PC-3 (cell line): Measurements from ENCODE around the gene TMC1. TPM values are rescaled to one million over a fixed set of nuclear protein-coding genes. Genes with fewer than 3 reads are reported as not detected.

Experiments
- ATAC-seq: fragments of 200-7000 bp; cut with Tn5 transposase; 2 replicates; pipeline ENCODE4 v1.9.1; 2020; ENCODE audit warnings: mild to moderate bottlenecking, moderate library complexity
- BruUV-seq: library from RNA; stranded (reverse); fragments of 400-500 nt; replicated peaks from 2 replicates; lab custom pipeline; 2021; lab: Mats Ljungman, UMichigan
- CTCF ChIA-PET: fragments of 300-600 bp; sonication (Branson Sonifier 250); formaldehyde crosslinking; loops from one replicate; lab custom pipeline; 2022; ENCODE audit warnings: antibody characterized with exemption; lab: Charles Lee
- POLR2A ChIA-PET: fragments of 300-600 bp; sonication (Branson Sonifier 250); formaldehyde crosslinking; loops from one replicate; lab custom pipeline; 2022; ENCODE audit warnings: antibody characterized with exemption; ENCODE audit not compliant: unreplicated experiment; lab: Charles Lee
- DNase-seq: peaks from one replicate; pipeline ENCODE4 v3.0.0-alpha.2; 2015
- H2AFZ ChIP-seq: fragments of 300-600 bp; sonication (generic); 2 replicates; pipeline ENCODE4 v1.6.0; 2016; ENCODE audit warnings: antibody characterized with exemption, low read length
- H3F3A ChIP-seq: fragments of 300-600 bp; sonication (generic); one replicate; pipeline ENCODE4 v1.6.0; 2017; ENCODE audit warnings: antibody characterized with exemption, low read length, control low read depth, mild to moderate bottlenecking; ENCODE audit not compliant: unreplicated experiment
- H3K27ac ChIP-seq: fragments of 300-600 bp; sonication (generic); 2 replicates; pipeline ENCODE4 v1.5.1; 2016; ENCODE audit warnings: mild to moderate bottlenecking, low read length
- H3K27me3 ChIP-seq: fragments of 300-600 bp; sonication (generic); 2 replicates; pipeline ENCODE4 v1.6.1; 2016; ENCODE audit warnings: low read length, mixed read lengths
- H3K36me3 ChIP-seq: fragments of 300-600 bp; sonication (generic); 2 replicates; pipeline ENCODE4 v1.6.1; 2016; ENCODE audit warnings: low read depth, mixed run types, low read length, mixed read lengths
- H3K4me1 ChIP-seq: fragments of 300-600 bp; sonication (generic); 2 replicates; pipeline ENCODE4 v1.5.1; 2016; ENCODE audit warnings: low read length; ENCODE audit not compliant: insufficient read depth
- H3K4me2 ChIP-seq: fragments of 300-600 bp; sonication (generic); 2 replicates; pipeline ENCODE4 v1.6.0; 2016; ENCODE audit warnings: low read length
- H3K4me3 ChIP-seq: fragments of 300-600 bp; sonication (generic); 2 replicates; pipeline ENCODE4 v1.5.1; 2016; ENCODE audit warnings: mild to moderate bottlenecking, low read length, mixed read lengths
- H3K79me2 ChIP-seq: fragments of 300-600 bp; sonication (generic); 2 replicates; pipeline ENCODE4 v1.6.1; 2017; ENCODE audit warnings: low read length, mixed read lengths
- H3K9ac ChIP-seq: fragments of 300-600 bp; sonication (generic); 2 replicates; pipeline ENCODE4 v1.6.0; 2016; ENCODE audit warnings: mild to moderate bottlenecking, low read length
- H3K9me2 ChIP-seq: fragments of 300-600 bp; sonication (generic); replicated peaks from 2 replicates; pipeline ENCODE4 v1.6.1; 2016; ENCODE audit warnings: mixed run types, low read length, mixed read lengths
- H3K9me3 ChIP-seq: fragments of 300-600 bp; sonication (generic); 2 replicates; pipeline ENCODE4 v1.6.1; 2016; ENCODE audit warnings: low read length, mixed read lengths
- H4K20me1 ChIP-seq: fragments of 300-600 bp; sonication (generic); 2 replicates; pipeline ENCODE4 v1.6.1; 2016; ENCODE audit warnings: low read length, mixed read lengths
- CTCF ChIP-seq: fragments of 300-600 bp; sonication (generic); conservative IDR thresholded peaks from 2 replicates; pipeline ENCODE4 v1.5.1; 2017; ENCODE audit warnings: antibody characterized with exemption, low read depth, mild to moderate bottlenecking, low read length
- EZH2 ChIP-seq: fragments of 300-600 bp; sonication (generic); IDR thresholded peaks from one replicate; pipeline ENCODE4 v1.6.1; 2017; ENCODE audit warnings: antibody characterized with exemption, mild to moderate bottlenecking, low read length; ENCODE audit not compliant: unreplicated experiment
- EZH2phosphoT487 ChIP-seq: fragments of 300-600 bp; sonication (generic); IDR thresholded peaks from 2 replicates; pipeline ENCODE4 v1.6.1; 2018; ENCODE audit warnings: mild to moderate bottlenecking, antibody characterized with exemption, low read length, borderline replicate concordance
- intact Hi-C: fragments of 100-400 bp; cut with micrococcal nuclease; formaldehyde crosslinking; loops from 2 replicates; pipeline ENCODE4 v1.9.0; 2023
- total RNA-seq: library from RNA; depleted of rRNA; stranded (reverse); fragments of >200 nt; gene quantifications from 2 replicates; pipeline ENCODE4 v1.2.3, GENCODE V29; 2014

TMC1 gene
- total RNA-seq, 1 experiment from 2014 or later, result 0.15 TPM

- Histone ChIP-seq H3K9ac (no peak overlapping the region), H3K36me3 (no peaks in the 10 kb centered on the region), H3K4me1 (no peaks in the 10 kb centered on the region), H3K27me3 (no peaks in the 10 kb centered on the region), H3K4me2 (no peak overlapping the region), H3K9me2 (no peaks in the 10 kb centered on the region), H3F3A (no peaks in the 10 kb centered on the region), H3K9me3 (no peaks in the 10 kb centered on the region), H3K79me2 (no peaks in the 10 kb centered on the region), H2AFZ (no peak overlapping the region), H4K20me1 (no peaks in the 10 kb centered on the region), H3K4me3 (no peak overlapping the region), H3K27ac (no peak overlapping the region)
- POLR2A ChIA-PET, result no interaction called here
- intact Hi-C loops, result loop anchor here (5.0 to 10.0 kb wide), 3 partner anchors 149 to 324 kb away; no protein-coding TSS in a partner anchor
- DNase-seq (no peak), ATAC-seq (no peak)
- CTCF ChIA-PET, result no interaction called here
- no TSS peak for BruUV-seq
- TF ChIP-seq CTCF (no peak), EZH2phosphoT487 (no peak), EZH2 (no peak)
These were observed 352.0 kb downstream of the TMC1 start for GRCh38 chr9:72873456-72873855.

- no peaks in the 10 kb centered on the region for H3K36me3 ChIP-seq
- no peak overlapping the region for H2AFZ ChIP-seq
- no peak overlapping the region for H3K27ac ChIP-seq
- no TSS peak for BruUV-seq
- no peak overlapping the region for H3K4me3 ChIP-seq
- POLR2A ChIA-PET, result no interaction called here
- DNase-seq (no peak), ATAC-seq (no peak)
- H3F3A ChIP-seq, result no peaks in the 10 kb centered on the region
- no peaks in the 10 kb centered on the region for H3K4me1 ChIP-seq
- intact Hi-C loops, result loop anchor here (5.0 to 10.0 kb wide), 3 partner anchors 148 to 323 kb away; no protein-coding TSS in a partner anchor
- TF ChIP-seq EZH2phosphoT487 (no peak), CTCF (no peak), EZH2 (no peak)
- H3K27me3 ChIP-seq, result no peaks in the 10 kb centered on the region
- H3K9me2 ChIP-seq, result no peaks in the 10 kb centered on the region
- no peaks in the 10 kb centered on the region for H3K9me3 ChIP-seq
- H3K4me2 ChIP-seq, result no peak overlapping the region
- CTCF ChIA-PET, result no interaction called here
- no peak overlapping the region for H3K9ac ChIP-seq
- no peaks in the 10 kb centered on the region for H3K79me2 ChIP-seq
- no peaks in the 10 kb centered on the region for H4K20me1 ChIP-seq
These were observed 352.9 kb downstream of the TMC1 start for GRCh38 chr9:72874344-72874743.

- Histone ChIP-seq H2AFZ (no peak overlapping the region), H3K27ac (no peak overlapping the region), H3K9me2 (no peaks in the 10 kb centered on the region), H4K20me1 (no peaks in the 10 kb centered on the region), H3K4me1 (no peaks in the 10 kb centered on the region), H3K4me3 (no peak overlapping the region), H3K9me3 (no peaks in the 10 kb centered on the region), H3K36me3 (no peaks in the 10 kb centered on the region), H3K9ac (no peak overlapping the region), H3K27me3 (no peaks in the 10 kb centered on the region), H3F3A (no peaks in the 10 kb centered on the region), H3K79me2 (no peaks in the 10 kb centered on the region), H3K4me2 (no peak overlapping the region)
- ChIA-PET CTCF (no interaction called here), POLR2A (no interaction called here)
- TF ChIP-seq EZH2 (no peak), EZH2phosphoT487 (no peak), CTCF (no peak)
- DNase-seq, result no peak
- BruUV-seq, result no TSS peak
- intact Hi-C loops, result loop anchor here (10.0 kb wide), 1 partner anchor 180 kb away; no protein-coding TSS in a partner anchor
- no peak for ATAC-seq
These were observed 353.8 kb downstream of the TMC1 start for GRCh38 chr9:72875221-72875620.
